SKM-1 (cell line): ENCODE data around the gene CDKL1.
"Not testable (repeated sequence)": the region's sequence is repeated elsewhere in the genome, so short reads cannot be mapped to it uniquely, and the experiment has no call there.

Experiments used
- DNase-seq: peaks from one replicate; lab custom pipeline; 2025; ENCODE audit not compliant: unreplicated experiment; lab: John Stamatoyannopoulos, UW

The CDKL1 gene

DNA sequence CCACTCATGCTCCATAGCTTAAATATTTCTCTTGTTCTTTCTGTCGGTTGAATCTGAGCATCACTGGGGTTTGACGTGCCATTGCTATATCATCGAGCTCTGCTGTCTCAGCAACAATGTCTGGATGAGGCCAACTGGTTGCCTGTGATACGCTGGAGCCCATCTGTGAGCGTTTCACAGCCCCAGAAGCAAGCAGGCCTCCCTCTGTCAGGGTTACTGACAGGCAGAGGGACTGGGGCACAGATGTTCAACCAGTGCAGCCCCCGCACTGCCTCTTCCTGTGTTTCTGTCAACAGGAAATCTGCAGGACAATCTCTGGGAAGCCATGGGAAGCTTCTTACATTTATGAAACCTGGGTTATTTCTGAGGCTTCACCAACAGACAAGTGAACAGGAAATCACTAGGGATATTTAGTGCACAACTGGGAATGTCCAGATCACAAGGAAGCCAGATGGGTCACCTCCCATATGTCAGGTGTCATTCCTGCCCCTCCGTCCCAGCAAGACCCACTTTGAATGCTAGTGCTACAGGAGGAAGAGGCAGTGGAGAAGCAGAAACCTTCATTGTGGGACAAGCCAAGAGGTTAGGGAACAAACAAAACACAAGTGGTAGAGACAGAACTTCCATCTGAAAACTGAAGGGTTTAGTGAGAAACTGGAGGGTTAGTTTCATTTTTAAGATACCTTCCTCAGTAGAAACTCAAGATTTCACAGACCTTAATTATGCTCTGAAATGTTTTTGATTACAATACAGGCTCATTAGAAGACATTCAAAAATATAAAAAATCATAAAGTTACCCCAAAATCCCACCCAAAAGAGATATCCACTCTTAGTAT, 60.5 kb downstream of the CDKL1 start:
- DNase-seq = no peak

DNA sequence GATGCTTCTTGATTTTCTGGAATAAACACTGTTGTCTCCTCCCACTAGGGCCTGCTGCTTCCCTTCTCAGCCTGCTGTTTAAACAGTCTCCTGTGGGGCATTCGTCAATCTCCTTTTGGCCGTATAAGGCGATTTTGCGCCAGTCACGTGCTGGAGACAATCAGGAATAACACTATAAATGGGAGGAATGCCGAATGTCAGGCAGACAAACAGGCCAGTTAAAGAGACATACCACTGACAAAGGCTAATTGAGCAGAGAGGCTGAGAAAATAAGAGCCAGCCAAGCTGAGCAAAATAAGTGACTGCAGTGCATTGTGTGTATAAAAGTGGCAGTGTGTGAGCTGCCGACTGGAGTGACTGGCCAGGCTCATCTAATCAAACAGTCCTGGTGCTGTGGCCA, 61.3 kb downstream of the CDKL1 start:
- no peak for DNase-seq

DNA sequence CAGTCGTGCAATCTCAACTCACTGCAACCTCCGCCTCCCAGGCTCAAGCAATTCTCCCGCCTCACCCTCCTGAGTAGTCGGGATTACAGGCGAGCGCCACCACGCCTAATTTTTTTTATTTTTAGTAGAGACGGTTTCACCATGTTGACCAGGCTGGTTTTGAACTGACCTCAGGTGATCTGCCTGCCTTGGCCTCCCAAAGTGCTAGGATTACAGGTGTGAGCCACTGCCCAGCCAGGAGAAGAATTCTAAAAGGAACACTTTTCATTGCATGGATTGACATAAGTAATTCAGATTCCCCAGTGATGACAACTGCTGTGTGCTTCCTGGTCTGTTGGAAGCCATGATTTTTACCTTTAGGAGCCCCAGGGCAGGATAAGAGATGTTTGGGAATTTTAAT, 62.5 kb downstream of the CDKL1 start:
- no peak for DNase-seq

DNA sequence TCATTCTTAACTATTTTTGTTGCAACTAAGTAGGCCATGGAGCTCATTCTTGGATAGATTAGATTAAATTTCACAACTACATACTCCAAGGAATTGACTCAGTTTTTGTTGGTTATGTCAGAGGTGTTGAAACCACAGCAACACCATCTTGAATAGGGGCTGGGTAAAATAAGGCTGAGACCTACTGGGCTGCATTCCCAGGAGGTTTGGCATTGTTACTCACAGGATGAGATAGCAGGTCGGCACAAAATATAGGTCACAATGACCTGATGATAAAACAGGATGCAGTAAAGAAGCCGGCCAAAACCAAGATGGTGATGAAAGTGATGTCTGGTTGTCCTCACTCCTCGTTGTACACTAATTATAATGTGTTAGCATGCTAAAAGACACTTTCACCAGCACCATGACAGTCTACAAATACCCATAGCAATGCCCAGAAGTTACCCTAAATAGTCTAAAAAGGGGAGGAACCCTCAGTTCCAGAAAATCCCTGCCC, 63.6 kb downstream of the CDKL1 start:
- DNase-seq = no peak

DNA sequence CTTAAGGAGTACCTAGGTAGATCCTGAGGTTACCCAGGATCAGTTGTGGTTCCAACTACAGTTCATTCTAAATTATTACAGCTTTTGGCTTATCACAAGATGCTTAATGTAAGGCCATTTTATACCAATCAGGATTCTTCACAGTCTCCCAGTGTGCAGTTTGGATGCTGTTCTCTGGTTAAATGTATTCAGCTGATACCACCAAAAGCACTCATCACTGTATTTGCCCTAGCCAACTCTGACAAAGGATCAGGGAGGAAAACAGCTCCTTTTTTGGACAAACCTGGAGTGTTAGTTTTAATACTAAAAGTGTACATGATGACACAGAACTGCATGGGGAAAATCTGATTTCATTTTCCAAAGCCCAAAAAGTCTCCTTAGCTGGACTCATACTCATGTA, 65.1 kb downstream of the CDKL1 start:
- no peak for DNase-seq

DNA sequence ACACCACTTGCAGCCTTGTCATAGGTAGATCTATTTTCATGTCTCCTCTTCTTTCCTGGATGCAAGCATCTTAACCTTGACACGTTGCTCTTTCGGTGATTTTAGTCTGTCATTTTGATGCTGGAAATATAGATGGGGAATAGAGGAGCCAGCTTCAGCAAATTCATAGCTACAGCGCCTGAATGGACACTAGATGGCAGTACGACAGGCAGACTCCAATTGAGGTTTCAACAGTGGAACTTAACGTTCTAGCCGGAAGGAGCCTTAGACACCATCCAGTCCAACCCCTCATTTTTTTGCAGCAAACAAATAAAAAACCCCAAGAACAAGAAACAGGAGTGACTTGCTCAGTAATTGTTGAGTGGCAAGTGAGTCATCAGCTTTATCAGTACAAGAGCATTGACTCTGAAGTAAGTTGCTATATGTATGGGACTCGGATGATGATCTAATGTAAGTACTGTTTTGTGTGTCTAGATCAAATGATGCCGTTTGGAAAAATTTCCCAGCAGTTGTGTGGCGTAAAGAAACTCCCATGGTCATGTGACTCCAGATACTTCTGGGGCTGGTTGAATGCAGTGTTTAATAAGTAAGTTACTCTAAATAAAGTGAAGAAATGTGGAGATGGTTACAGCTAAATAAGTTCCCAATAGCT, 75.5 kb downstream of the CDKL1 start:
- peak; percentile 36 for DNase-seq

DNA sequence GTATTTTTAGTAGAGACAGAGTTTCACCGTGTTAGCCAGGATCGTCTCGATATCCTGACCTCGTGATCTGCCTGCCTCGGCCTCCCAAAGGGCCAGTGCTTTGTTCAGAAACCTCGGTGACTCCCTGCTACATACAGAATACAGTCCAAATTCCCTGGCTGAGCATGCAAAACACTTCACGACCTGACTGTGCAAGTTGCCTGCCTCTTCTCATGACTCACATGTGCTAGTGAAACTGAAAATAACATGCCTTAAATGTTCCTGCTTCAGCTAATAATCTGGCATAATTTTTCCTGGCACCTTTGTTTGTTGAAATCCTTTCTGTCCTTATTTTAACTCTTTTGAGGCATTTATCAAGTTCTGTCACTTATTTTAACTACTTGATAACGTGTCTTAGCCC, 76.4 kb downstream of the CDKL1 start:
- DNase-seq = no peak

DNA sequence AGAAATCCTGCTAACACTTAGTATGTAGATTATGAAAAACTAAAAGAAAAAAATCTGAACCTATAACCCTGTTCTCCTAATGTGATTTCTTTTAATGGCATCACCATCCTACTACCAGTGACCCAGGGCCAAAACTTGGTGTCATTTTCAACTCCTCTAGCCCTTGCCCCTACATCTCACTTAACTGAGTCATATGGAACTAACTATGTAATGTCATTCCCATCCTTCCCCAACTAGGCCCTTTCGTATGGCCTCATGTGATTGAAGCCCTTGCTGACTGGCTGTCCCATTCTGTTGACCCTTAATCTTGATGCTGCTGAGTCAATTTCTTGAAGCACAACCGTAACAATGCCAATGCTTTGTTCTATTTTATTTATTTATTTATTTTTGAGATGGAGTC, 77.0 kb downstream of the CDKL1 start:
- no peak for DNase-seq

DNA sequence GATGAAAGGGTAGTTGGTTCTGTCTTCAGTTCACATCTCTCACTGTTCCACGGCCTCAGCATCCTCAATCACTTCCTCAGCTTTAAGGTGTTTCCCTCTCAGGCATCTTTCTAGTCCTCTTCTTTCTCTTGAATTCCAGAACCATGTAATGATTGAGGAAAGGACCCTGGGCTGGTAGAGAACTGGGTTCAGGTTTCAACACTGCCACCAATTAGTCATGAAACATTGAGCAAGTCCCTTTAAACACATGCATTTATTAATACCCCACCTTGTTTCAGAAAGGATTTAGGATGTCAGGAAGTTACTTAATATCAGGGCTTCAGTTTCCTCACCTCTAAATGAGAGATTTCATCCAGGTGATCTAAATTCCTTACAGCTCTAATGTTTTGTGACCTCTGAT, 77.4 kb downstream of the CDKL1 start:
- DNase-seq = no peak

DNA sequence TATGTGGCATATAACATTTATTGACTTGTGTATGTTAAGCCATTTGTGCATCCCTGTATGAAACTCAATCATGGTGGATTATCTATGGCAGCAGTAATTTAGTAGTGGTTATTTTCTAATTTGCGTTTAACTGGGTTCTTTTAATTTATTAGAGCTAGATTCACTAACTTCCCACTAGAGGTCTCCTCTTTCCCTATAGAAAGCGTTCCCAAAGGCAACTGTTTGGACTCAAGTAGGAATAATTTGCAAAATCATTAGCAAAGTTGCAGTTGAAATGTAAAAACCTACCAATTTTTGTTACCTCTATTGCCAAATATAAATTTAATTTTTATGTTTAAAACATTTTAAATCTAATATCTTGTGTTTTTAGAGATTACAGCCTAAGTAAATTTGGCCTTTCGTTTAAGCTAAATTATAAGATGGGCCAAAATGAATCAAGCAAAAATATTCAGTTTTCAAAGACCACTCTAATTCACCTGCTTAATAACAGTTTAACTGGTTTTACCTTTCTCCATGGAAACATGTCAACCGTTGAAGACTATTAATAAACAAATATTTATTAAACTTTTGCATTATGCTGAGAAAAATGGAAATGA, 78.6 kb downstream of the CDKL1 start:
- no peak for DNase-seq

DNA sequence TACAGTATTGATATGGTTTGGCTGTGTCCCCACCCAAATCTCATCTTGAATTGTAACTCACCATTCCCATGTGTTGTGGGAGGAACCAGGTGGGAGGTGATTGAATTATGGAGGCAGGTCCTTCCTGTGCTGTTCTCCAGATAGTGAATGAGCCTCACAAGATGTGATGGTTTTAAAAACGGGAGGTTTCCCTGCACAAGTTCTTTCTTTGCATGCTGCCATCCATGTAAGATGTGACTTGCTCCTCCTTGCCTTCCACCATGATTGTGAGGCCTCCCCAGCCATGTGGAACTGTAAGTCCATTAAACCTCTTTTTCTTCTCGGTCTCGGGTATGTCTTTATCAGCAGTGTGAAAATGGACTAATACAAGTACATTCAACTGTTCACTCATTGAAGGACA, 82.6 kb downstream of the CDKL1 start:
- DNase-seq = not testable (repeated sequence)

DNA sequence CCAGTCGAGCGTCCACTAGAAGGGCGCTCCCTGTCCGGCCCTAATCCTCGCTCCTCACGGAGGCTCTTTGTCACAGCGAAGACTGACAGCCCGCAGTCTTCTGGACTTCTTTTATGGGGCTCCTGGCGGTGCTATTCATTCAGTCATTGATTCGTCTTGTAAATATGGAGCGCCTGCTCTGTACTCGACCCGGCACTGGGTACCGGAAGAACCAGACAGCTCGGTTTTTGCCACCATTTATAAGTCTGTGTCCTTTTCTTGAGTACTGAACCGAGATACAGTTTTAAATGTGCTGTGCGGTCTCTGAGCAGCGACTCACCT, 84.0 kb downstream of the CDKL1 start:
- no peak for DNase-seq

DNA sequence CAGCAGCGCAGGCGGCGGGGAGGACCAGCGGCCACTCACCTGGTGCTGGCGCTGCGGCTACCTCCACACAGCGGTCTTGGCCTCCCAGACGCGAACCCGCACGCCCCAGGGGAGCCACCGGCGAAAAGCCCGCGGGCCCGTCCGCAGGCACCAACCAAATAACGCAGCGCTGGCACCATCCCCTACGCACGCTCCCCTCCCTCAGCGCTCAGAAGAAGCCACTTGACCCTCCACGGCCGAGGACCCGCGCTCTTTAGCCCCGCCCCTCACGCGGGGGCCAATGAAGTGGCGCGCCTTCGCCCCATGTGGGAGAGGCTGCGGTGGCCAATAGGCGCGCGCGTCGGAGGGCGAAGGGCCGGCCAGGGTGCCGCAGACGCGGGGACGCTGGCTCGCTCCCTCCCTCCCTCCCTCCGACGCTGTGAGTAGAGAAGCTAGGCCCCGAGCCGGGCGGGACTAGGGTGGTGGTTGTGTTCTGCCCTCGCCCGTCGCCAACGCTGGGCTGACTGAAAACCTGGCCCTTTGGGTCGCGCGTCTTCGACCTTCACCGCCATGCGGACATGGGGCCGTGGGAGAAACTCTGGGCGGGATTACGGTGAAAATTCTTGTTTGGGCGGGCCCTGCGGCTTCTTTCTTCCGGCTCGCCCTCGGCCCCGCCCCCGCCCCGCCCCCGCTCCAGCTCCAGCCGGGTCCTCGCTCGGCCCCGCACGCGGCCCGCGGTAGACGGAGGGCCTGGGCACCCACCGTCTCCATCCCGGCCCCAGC, 84.5 kb downstream of the CDKL1 start, which contains the start of the genes DMAC2L and L2HGDH:
DMAC2L (plus strand) TSS at position 353 of the 762 bp plus-strand sequence. CDS start 9,164 bp downstream, outside the sequence.
L2HGDH (minus strand) TSS at position 258 of the 762 bp plus-strand sequence; CDS start at position 179, 79 bp downstream.
- DNase-seq = peak; percentile 74

DNA sequence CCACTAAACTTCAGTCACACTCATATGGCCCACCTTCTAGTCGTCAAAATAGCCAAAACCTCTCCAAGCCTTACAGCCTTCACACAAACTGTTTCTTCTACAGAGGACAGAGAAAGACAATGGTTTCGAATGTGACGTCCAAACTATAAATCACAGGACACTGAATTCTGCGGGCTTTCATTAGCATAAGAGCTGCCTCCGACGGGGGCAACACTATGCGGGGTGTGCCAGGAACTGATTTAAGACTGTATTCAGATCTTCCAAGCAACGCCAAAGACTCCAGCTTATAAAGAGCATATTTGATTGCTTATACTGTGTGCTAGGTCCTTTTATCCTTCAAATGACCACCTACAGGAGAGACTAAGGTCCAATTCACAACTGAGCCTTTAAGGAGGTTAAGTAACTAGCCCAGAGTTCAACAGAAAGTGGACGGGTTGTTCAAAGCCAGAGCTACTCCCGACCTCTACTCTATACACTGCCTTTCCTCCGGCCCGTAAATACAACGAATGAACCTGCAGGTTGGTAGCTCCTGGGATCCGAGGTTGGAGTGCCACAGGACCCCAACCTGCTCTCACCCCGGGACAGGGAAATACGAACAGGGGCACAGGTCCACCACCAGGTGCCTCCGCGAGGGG, 85.2 kb downstream of the CDKL1 start:
- DNase-seq = no peak

DNA sequence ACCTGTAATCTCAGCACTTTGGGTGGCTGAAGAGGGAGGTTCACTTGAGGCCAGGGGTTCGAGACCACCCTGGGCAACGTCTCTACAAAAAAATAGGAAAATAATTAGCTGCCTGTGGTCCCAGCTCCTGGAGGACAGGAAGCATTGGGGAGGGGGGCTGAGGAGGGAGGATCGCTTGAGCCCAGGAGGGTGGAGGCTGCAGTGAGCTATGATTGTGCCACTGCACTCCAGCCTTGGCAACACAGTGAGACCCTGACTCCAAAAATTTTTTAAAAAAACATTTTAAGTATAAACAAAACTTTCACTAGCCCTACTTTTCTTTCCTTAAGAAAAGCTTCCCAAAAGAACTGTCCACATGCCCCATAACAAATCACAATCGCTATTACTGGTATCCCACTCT, 86.2 kb downstream of the CDKL1 start:
- DNase-seq = no peak

DNA sequence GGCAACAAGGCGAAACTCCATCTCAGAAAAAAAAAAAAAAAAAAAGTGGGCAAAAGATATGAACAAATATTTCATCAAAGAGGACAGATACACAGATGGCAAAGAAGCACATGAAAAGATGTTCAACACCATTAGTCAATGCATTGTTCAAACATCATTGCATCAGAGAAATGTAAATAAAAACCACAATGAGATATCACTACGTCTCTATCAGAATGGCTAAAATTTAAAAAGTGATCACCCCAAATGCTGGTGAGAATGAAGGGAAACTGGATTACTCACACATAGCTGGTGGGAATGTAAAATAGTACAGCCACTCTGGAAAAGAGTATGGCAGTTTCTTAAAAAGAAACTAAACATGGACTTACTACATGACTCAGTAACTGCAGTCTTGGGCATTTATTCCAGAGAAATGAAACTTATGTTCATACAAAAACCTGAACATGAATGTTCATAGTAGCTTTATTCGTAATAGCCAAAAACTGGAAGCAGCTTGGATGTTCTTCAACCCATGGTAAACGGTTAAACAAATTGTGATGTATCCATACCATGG, 88.2 kb downstream of the CDKL1 start:
- no peak for DNase-seq

DNA sequence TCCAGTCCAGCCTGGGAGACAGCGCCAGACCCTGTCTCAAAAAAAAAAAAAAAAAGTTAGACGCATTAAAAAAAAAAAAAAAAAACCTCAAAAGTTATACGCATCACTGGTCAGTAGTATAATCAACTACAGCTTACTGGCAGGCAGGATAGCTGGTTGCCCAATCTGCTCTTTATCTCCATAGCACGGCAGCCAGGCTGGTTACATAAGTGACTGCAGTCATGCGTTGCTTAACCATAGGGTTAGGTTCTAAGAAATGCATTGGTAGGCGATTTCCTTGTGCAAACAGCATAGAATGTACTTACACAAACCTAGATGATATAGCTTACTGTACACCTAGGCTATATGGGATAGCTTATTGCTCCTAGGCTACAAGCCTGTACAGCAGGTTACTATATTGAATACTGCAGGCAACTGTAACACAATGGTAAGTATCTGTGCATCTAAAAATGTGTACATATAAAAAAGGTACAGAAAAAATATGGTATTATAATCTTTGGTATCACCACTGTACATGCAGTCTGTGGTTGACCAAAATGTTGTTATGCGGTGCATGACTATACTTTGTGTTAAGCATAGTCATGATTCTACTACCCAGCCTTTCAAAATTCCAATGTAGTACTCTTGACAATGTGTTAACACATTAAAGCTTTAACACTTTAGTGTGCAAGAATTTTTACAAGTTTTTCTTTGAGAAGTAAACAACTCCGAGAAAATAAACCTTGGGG, 92.8 kb downstream of the CDKL1 start:
- DNase-seq = peak; percentile 39

DNA sequence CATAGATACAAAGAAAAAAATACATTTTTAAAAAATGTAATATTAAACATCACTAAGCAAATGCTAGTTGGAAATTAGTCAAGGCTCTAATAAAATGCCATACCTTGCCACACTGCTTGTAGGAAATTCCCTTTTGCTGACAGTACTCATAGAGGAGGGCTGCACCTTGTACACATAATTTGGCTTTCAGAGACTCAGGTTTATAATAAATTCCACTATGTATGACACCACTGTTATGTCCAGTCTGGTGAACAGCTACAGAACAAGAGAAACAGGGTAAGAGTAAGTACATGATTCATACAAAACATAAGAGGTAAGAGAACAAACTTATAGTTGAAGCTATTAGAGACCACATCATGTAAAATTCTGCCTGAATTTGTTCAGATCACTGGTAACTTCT, 94.8 kb downstream of the CDKL1 start:
- no peak for DNase-seq

DNA sequence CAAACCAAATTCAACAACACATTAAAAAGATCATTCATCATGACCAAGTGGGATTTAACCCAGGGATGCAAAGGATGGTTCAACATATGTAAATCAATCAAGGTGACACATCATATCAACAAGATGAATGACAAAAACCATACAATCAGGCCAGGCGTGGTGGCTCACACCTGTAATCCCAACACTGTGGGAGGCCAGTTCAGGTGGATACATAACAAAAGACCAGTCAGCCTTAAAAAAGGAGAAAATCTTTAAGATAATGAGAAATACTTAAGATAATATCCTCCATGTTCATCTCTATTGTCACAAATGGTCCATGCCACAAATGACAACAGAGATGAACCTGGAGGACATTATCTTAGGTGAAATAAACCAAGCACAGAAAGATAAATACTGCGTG, 97.1 kb downstream of the CDKL1 start:
- DNase-seq = no peak

DNA sequence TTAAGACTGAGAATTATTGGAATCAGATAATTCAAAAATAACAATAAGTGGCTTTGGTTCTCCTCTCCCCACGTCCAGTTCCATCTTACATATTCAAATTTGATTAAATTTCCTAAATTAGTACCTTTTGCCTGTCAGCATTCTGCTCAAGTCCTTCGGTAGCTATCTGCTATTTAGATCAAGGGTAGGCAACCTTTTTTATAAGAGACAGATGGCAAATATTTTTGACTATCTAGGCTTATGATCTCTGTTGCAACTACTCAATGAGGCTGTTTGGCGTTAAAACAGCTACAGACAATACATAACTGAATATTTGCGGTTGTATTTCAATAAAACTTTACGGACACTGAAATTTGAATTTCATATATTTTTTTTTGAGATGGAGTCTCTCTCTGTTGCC, 106.4 kb downstream of the CDKL1 start:
- DNase-seq = no peak
